Activated naive CD8-positive, alpha-beta T cell treated with anti-CD3 and anti-CD28 coated beads, Interleukin-2, amount 10 ng/mL, durations not matched to agents 7 days and 5 days (primary cell): Measurements from ENCODE around the gene ODC1. TPM values are rescaled to one million over a fixed set of nuclear protein-coding genes. Genes with fewer than 3 reads are reported as not detected.

ENCODE experiments used
- ATAC-seq: fragments of 150-1000 bp; cut with Tn5 transposase; one replicate; pipeline ENCODE4 v1.10.0; 2021; ENCODE audit warnings: low read depth, moderate library complexity
- POLR2A ChIA-PET: fragments of 350-600 bp; sonication (Branson Sonifier 250); formaldehyde crosslinking; loops from one replicate; lab custom pipeline; 2021; ENCODE audit warnings: antibody characterized with exemption; lab: Charles Lee
- DNase-seq: peaks from one replicate; pipeline ENCODE4 v3.0.0; 2021
- H3K27ac Mint-ChIP-seq: one replicate; pipeline ENCODE4 v1.8.0; 2022; ENCODE audit warnings: mild to moderate bottlenecking, mixed read lengths
- H3K27me3 Mint-ChIP-seq: one replicate; pipeline ENCODE4 v1.8.0; 2022; ENCODE audit warnings: mild to moderate bottlenecking, moderate library complexity, mixed read lengths
- H3K36me3 Mint-ChIP-seq: one replicate; pipeline ENCODE4 v1.8.0; 2021; ENCODE audit warnings: mild to moderate bottlenecking, mixed read lengths
- H3K4me1 Mint-ChIP-seq: one replicate; pipeline ENCODE4 v1.8.0; 2021; ENCODE audit warnings: mixed read lengths
- H3K4me3 Mint-ChIP-seq: one replicate; pipeline ENCODE4 v1.8.0; 2022; ENCODE audit warnings: mild to moderate bottlenecking, moderate library complexity, mixed read lengths
- H3K9me3 Mint-ChIP-seq: one replicate; pipeline ENCODE4 v1.8.0; 2021; ENCODE audit warnings: mixed read lengths
- total RNA-seq, 2 experiments: library from RNA; stranded (reverse); gene quantifications; one replicate each; pipeline ENCODE4 v1.2.3, GENCODE V29; 2021

The ODC1 gene
- total RNA-seq, 2 experiments from 2014 or later = 42.0 to 43.8 TPM

GRCh38 chr2:10475221-10475722 lies 27.1 kb upstream of the ODC1 start:
- H3K27me3 Mint-ChIP-seq = peaks cover 5% of the 10 kb centered on the region
- no peaks in the 10 kb centered on the region for H3K36me3 Mint-ChIP-seq
- peaks cover 9% of the 10 kb centered on the region for H3K4me1 Mint-ChIP-seq
- POLR2A ChIA-PET = no interaction called here
- H3K27ac Mint-ChIP-seq = no peak overlapping the region
- H3K9me3 Mint-ChIP-seq = no peaks in the 10 kb centered on the region
- no peak overlapping the region for H3K4me3 Mint-ChIP-seq
- no peak for DNase-seq
- no peak for ATAC-seq

GRCh38 chr2:10473121-10473756 lies 25.1 kb upstream of the ODC1 start:
- POLR2A ChIA-PET = no interaction called here
- no peak overlapping the region for H3K27ac Mint-ChIP-seq
- no peak for ATAC-seq
- H3K4me1 Mint-ChIP-seq = peaks cover 9% of the 10 kb centered on the region
- peaks cover 4% of the 10 kb centered on the region for H3K27me3 Mint-ChIP-seq
- H3K4me3 Mint-ChIP-seq = no peak overlapping the region
- no peak for DNase-seq
- H3K9me3 Mint-ChIP-seq = no peaks in the 10 kb centered on the region
- H3K36me3 Mint-ChIP-seq = no peaks in the 10 kb centered on the region

DNA sequence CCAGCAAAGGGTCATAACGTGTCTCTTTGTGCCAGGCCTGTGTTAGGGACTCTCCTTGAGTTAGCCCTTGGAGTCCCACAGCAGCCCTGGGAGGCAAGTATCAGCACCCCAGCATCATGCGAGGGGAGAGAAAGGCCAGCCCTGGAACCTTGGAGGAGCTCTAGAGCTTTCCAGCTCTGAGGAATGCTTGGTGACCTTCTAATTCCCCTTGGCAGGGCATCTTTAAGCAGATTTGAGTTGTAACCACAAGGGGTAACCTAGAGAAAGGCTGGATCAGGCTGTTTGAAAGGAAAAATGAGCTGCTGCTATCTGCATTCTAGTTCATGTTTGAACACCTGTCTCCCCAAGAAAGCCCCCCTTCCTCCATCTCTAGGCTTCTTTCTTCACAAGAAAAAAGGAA lies 23.8 kb upstream of the ODC1 start:
- Mint-ChIP-seq H3K27ac (no peak overlapping the region), H3K36me3 (no peaks in the 10 kb centered on the region), H3K27me3 (peaks cover 4% of the 10 kb centered on the region), H3K4me1 (peaks cover 2% of the 10 kb centered on the region), H3K4me3 (no peak overlapping the region), H3K9me3 (no peaks in the 10 kb centered on the region)
- ATAC-seq = no peak
- no peak for DNase-seq
- POLR2A ChIA-PET = no interaction called here

GRCh38 chr2:10471046-10471571 lies 23.0 kb upstream of the ODC1 start:
- DNase-seq (no peak), ATAC-seq (no peak)
- Mint-ChIP-seq H3K4me3 (no peak overlapping the region), H3K4me1 (no peaks in the 10 kb centered on the region), H3K36me3 (no peaks in the 10 kb centered on the region), H3K27ac (no peak overlapping the region), H3K27me3 (peaks cover 4% of the 10 kb centered on the region), H3K9me3 (no peaks in the 10 kb centered on the region)
- POLR2A ChIA-PET = no interaction called here

DNA sequence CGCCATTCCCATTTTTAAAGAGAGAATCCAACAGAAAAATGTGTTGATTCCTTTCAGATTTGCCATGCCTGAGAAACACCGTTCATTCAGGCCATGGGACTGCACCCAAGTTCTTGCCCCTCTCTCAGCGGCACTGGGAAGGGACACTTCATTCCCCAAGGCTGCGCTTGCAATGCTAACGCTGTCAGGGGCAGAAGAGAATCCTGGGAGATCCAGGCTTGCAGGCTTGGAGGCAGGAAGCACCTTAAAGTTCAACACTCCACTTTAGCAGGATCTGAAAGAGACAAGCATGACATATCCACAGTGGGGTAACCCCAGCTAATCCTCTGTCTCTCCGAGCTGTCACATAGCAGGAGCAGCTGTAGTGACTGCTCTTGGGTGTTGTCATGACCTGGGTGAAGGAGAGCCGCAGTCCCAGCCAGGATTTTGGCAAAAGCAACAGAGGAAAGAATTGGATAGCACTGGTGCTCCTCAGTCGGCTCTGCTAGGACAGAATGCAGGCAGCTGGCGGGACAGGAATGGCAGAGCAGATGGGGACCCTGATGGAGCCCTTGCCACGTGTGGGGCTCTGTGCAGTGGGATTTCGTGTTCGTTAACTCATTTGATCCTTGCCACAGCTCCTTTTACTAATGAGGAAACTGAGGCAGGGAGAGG lies 22.0 kb upstream of the ODC1 start:
- Mint-ChIP-seq H3K36me3 (no peaks in the 10 kb centered on the region), H3K4me1 (no peaks in the 10 kb centered on the region), H3K27ac (no peak overlapping the region), H3K27me3 (peaks cover 4% of the 10 kb centered on the region), H3K9me3 (no peaks in the 10 kb centered on the region), H3K4me3 (no peak overlapping the region)
- DNase-seq = no peak
- ATAC-seq = no peak
- POLR2A ChIA-PET = no interaction called here

GRCh38 chr2:10469301-10469700 lies 21.2 kb upstream of the ODC1 start:
- ATAC-seq (no peak), DNase-seq (no peak)
- POLR2A ChIA-PET = no interaction called here
- no peak overlapping the region for H3K4me3 Mint-ChIP-seq
- H3K4me1 Mint-ChIP-seq = no peaks in the 10 kb centered on the region
- no peaks in the 10 kb centered on the region for H3K9me3 Mint-ChIP-seq
- no peak overlapping the region for H3K27ac Mint-ChIP-seq
- no peaks in the 10 kb centered on the region for H3K36me3 Mint-ChIP-seq
- H3K27me3 Mint-ChIP-seq = peaks cover 4% of the 10 kb centered on the region

DNA sequence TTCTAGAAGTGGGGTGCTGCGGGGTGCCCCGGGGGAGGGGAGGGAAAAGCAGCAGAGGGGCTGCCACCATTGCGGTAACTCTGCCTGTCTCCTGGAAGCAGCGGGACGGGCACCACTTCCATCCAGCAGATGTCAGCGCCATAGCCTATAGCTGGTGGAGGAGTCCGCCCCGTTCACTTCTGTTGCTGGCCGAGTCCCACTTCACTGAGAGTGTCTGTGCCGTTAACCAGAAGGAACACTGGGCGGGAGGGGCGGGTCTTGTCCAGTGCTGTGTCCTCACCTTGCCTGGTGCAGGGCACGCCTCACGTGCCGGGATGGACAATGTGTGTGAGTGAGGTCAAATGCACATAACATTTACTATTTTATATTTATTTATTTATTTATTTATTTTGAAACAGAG lies 19.3 kb upstream of the ODC1 start:
- POLR2A ChIA-PET = no interaction called here
- ATAC-seq (no peak), DNase-seq (peak; percentile 18)
- no peak overlapping the region for H3K27ac Mint-ChIP-seq
- no peaks in the 10 kb centered on the region for H3K4me1 Mint-ChIP-seq
- H3K9me3 Mint-ChIP-seq = no peaks in the 10 kb centered on the region
- H3K27me3 Mint-ChIP-seq = no peaks in the 10 kb centered on the region
- H3K36me3 Mint-ChIP-seq = no peaks in the 10 kb centered on the region
- H3K4me3 Mint-ChIP-seq = no peak overlapping the region

- H3K4me1 Mint-ChIP-seq = no peaks in the 10 kb centered on the region
- DNase-seq (peak; percentile 12), ATAC-seq (no peak)
- no peaks in the 10 kb centered on the region for H3K36me3 Mint-ChIP-seq
- H3K27ac Mint-ChIP-seq = no peak overlapping the region
- no peaks in the 10 kb centered on the region for H3K27me3 Mint-ChIP-seq
- no peak overlapping the region for H3K4me3 Mint-ChIP-seq
- POLR2A ChIA-PET = interaction anchor here (0.6 kb wide), 1 partner anchor 15 kb away, joined by 4 read pairs; no protein-coding TSS in a partner anchor
- no peaks in the 10 kb centered on the region for H3K9me3 Mint-ChIP-seq
Measured at GRCh38 chr2:10466801-10467200, 18.7 kb upstream of the ODC1 start.

DNA sequence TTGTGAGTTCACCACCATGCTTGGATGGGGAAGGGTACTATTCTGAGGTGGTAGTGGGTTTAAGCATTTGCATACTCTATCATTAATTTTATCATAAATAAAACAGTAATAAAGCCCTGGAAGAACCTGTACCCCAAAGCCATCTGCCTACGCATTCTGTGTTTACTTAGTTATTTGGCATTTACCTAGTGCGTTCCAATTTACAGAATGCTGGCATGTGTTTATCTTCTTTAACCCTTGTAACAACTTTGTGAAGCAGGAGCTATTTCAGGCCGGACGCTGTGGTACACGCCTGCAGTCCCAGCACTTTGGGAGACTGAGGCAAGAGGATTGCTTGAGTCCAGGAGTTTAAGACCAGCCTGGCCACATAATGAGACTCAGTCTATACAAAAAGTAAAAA lies 17.8 kb upstream of the ODC1 start:
- POLR2A ChIA-PET = interaction anchor here (0.6 kb wide), 1 partner anchor 14 kb away, joined by 4 read pairs; no protein-coding TSS in a partner anchor
- Mint-ChIP-seq H3K36me3 (no peaks in the 10 kb centered on the region), H3K4me1 (no peaks in the 10 kb centered on the region), H3K27me3 (peaks cover 3% of the 10 kb centered on the region), H3K4me3 (no peak overlapping the region), H3K27ac (no peak overlapping the region), H3K9me3 (no peaks in the 10 kb centered on the region)
- no peak for DNase-seq
- no peak for ATAC-seq

- DNase-seq = no peak
- Mint-ChIP-seq H3K36me3 (no peaks in the 10 kb centered on the region), H3K27me3 (peaks cover 20% of the 10 kb centered on the region), H3K27ac (no peak overlapping the region), H3K9me3 (no peaks in the 10 kb centered on the region), H3K4me3 (no peak overlapping the region), H3K4me1 (no peaks in the 10 kb centered on the region)
- no peak for ATAC-seq
- POLR2A ChIA-PET = no interaction called here
Measured at GRCh38 chr2:10462178-10463083, 14.3 kb upstream of the ODC1 start.

DNA sequence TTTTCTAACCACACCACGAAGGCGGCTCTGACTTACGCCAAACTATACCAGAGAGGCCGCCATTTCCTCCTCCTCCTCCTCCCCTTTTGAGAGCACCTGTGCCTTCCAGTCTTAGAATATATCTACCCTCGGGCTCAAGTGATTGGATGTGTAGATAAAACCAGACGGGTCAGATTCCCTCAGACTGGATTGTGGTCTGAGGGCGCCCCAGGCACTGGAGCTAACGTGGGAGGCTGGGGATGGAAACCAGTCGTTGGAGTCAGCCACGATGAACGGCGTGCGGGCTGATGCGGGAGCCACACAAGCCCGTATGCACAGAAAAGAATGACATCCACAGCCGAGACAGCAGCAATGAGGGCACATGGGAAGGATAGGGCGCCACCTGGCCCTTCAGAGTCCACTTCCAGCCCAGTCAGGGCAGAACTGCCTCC lies 12.3 kb upstream of the ODC1 start:
- Mint-ChIP-seq H3K36me3 (no peaks in the 10 kb centered on the region), H3K27me3 (peaks cover 20% of the 10 kb centered on the region), H3K4me1 (no peaks in the 10 kb centered on the region), H3K9me3 (no peaks in the 10 kb centered on the region), H3K27ac (no peak overlapping the region), H3K4me3 (no peak overlapping the region)
- DNase-seq (no peak), ATAC-seq (no peak)
- POLR2A ChIA-PET = no interaction called here

DNA sequence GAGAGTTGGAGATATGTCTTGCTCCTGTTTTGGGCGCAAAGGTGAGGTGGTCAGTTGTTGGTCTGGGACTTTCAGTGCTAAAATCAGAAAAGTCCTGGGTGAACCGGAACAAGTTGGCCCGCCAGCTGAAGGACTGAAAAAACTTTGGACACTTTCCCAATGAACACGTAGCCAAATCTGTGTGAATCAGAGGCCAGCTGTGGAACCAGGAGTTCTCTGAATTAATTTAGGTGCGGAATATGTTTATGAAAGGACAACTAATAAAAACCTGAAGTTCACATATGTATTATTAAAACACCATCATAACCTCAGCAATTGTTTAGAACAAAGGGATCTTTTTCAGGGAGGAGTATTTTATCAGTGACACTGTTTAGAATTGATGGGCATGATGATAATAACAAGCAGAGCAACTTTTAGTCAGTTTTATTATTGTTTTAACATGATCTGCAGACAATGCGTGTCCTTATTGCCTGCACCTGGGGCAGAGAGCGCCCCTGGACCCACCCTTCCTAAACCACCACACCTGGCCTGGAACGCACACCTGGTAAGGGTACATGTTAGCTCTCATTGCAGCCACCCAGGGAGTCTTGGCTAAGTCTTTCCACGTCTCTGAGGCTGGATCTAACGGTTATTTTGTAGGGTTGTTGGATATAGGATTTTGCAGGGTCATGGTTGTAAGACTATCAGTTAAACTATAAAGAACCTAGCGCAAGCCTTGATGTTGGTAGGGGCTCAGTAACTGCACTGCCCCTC lies 9.9 kb upstream of the ODC1 start:
- no peak for DNase-seq
- peaks cover 20% of the 10 kb centered on the region for H3K27me3 Mint-ChIP-seq
- H3K36me3 Mint-ChIP-seq = peaks cover 1% of the 10 kb centered on the region
- no peak overlapping the region for H3K27ac Mint-ChIP-seq
- POLR2A ChIA-PET = interaction anchor here (1.2 kb wide), 1 partner anchor 325 kb away, joined by 5 read pairs; no protein-coding TSS in a partner anchor
- H3K4me3 Mint-ChIP-seq = no peak overlapping the region
- no peaks in the 10 kb centered on the region for H3K9me3 Mint-ChIP-seq
- no peak for ATAC-seq
- peaks cover 3% of the 10 kb centered on the region for H3K4me1 Mint-ChIP-seq
